ENCODE measurements around the gene VMP1.
"Not testable (repeated sequence)": the region's sequence is repeated elsewhere in the genome, so short reads cannot be mapped to it uniquely, and the experiment has no call there.

The VMP1 gene

DNA sequence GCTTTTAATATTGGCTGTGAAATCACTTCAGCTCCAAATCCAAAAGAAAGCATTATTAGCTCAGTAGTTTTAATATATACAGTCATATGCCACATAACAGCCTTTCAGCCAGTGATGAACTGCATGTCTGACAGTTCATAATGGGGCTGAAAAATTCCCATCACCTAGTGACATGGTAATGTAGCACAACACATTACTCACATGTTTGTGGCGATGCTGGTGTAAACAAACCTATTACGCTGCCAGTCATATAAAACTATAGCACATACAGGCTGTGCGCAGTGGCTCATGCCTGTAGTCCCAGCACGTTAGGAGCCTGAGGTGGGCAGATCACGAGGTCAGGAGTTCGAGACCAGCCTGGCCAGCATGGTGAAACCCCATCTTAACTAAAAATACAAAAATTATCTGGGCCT is 93.1 kb downstream of the VMP1 start:
- peak overlapping the region; percentile 69 for H3K27ac Mint-ChIP-seq
- H3K27me3 Mint-ChIP-seq = no peaks in the 10 kb centered on the region
- H3K4me3 Mint-ChIP-seq = no peak overlapping the region
- H3K4me1 Mint-ChIP-seq (ENCODE audit: low read depth) = peaks cover 27% of the 10 kb centered on the region
- peaks cover 17% of the 10 kb centered on the region for H3K36me3 Mint-ChIP-seq (ENCODE audit: low read depth)
- intact Hi-C loops (cut with micrococcal nuclease) = no loop called here
- peaks cover 8% of the 10 kb centered on the region for H3K9me3 Mint-ChIP-seq

DNA sequence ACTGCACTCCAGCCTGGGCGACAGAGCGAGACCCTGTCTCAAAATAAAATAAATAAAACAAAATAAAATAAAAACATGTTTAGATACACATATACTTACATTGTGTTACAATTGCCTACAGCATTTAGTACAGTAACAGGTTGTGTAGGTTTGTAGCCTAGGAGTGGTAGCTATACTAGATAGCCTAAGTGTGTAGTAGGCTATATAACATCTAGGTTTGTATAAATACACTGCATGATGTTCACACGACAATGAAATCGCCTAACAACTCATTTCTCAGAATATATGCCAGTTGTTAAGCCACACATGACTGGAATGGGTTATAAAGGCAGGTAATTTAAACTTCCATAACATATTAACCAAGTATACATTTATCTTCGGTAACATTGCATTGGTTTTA is 94.7 kb downstream of the VMP1 start:
- peaks cover 25% of the 10 kb centered on the region for H3K4me1 Mint-ChIP-seq (ENCODE audit: low read depth)
- no peaks in the 10 kb centered on the region for H3K9me3 Mint-ChIP-seq
- no peak overlapping the region for H3K4me3 Mint-ChIP-seq
- peak overlapping the region; percentile 80 for H3K27ac Mint-ChIP-seq
- intact Hi-C loops (cut with micrococcal nuclease) = no loop called here
- peaks cover 8% of the 10 kb centered on the region for H3K36me3 Mint-ChIP-seq (ENCODE audit: low read depth)
- H3K27me3 Mint-ChIP-seq = no peaks in the 10 kb centered on the region

DNA sequence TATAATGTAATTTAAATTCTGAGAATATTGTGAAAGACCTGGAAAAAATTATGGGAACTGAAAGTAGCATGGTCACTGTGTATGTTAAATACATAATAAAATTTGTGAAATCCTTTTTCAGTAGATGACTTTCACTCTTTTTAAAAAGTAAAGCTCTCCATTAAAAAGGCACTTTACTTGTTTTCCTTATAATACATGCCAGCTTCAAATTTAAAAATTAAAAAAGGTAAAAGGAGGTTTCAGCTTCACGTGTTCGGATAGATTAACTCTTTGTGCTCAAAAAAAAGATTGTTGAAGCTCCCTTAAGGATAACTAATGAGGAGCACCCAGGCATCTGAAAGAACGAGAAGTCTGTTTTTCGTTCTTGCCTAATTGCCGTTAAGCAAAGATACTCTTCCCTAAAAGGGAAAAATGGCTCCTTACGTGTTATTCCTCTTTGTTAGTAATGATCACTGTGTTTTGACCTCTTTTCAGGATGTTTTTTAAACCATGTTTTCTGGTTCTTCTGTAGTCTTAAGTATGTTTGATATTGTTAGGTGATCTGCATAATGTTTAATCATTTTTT is 97.5 kb downstream of the VMP1 start:
- Mint-ChIP-seq H3K9me3 (no peaks in the 10 kb centered on the region), H3K4me3 (peak overlapping the region; percentile 63), H3K27me3 (no peaks in the 10 kb centered on the region), H3K36me3 (ENCODE audit: low read depth) (peaks cover 8% of the 10 kb centered on the region), H3K4me1 (ENCODE audit: low read depth) (peaks cover 25% of the 10 kb centered on the region), H3K27ac (peak overlapping the region; percentile 89)
- intact Hi-C loops (cut with micrococcal nuclease) = loop anchor here (1.0 to 2.0 kb wide), 2 partner anchors 19 to 32 kb away; no protein-coding TSS in a partner anchor

DNA sequence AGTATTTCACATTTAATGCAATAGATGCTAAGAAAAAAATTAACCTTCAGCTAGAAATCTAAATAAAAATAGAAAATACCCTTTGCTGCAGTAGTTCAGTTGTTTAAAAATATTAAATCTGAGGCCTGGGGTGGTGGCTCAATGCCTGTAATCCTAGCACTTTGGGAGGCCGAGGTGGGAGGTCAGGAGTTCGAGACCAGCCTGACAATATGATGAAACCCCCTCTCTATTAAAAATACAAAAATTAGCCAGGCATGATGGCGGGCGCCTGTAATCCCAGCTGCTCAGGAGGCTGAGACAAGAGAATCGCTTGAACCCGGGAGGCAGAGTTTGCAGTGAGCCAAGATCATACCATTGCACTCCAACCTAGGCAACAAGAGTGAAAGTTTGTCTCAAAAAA is 98.9 kb downstream of the VMP1 start:
- H3K27me3 Mint-ChIP-seq = not testable (repeated sequence)

DNA sequence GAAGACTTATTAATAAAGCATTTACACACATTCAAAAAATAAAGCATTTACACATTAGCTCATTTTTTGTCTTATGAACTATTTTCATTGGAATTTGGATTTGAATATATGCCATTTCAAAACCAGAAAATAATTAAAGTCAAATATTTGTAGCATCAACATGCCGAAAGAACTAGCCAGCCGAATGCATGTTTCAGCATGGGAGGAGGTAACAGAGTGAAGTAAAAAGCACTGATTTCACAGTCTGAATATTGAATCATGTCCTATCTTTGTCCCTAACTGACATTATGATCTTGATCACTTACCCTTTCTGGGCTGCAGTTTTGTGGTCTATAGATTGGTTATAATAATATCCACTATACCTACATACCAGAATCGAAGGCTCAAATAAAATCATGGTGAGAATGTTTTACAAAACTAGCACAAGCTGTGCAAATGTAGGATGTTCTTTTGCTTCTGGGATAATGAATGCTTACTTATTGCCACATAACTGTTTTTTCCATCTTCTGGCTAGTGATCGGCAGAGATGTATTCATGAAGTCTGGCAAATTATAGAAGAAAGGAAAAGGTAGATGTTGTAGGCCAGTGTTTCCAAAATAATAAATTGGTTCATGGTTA is 100.5 kb downstream of the VMP1 start:
- H3K4me3 Mint-ChIP-seq = no peak overlapping the region
- intact Hi-C loops (cut with micrococcal nuclease) = no loop called here
- H3K27me3 Mint-ChIP-seq = no peaks in the 10 kb centered on the region
- peaks cover 42% of the 10 kb centered on the region for H3K4me1 Mint-ChIP-seq (ENCODE audit: low read depth)
- H3K9me3 Mint-ChIP-seq = no peaks in the 10 kb centered on the region
- peaks cover 15% of the 10 kb centered on the region for H3K36me3 Mint-ChIP-seq (ENCODE audit: low read depth)
- peak overlapping the region; percentile 89 for H3K27ac Mint-ChIP-seq

More for the DNA sequence above, 98.9 kb downstream of the VMP1 start:
- intact Hi-C loops (cut with micrococcal nuclease); H3K9me3 Mint-ChIP-seq; H3K4me3 Mint-ChIP-seq; H3K36me3 Mint-ChIP-seq (ENCODE audit: low read depth): not testable (repeated sequence)
- Mint-ChIP-seq H3K4me1 (ENCODE audit: low read depth) (peaks cover 30% of the 10 kb centered on the region), H3K27ac (peak overlapping the region; percentile 89)

DNA sequence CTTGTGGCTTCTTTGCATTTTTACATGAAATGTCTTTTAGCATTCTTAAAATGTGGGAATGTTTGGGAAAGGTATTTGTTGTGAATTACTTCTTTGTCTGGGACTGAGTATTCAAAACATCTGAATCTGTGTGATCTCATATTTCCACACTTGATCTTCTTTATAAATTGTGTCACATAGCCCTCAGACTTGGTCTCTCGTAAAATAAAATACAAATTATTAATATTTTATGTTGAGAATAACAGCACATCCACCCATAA is 103.4 kb downstream of the VMP1 start:
- intact Hi-C loops (cut with micrococcal nuclease) = no loop called here
- H3K36me3 Mint-ChIP-seq (ENCODE audit: low read depth) = peaks cover 25% of the 10 kb centered on the region
- no peak overlapping the region for H3K4me3 Mint-ChIP-seq
- H3K27ac Mint-ChIP-seq = no peak overlapping the region
- H3K9me3 Mint-ChIP-seq = no peaks in the 10 kb centered on the region
- no peaks in the 10 kb centered on the region for H3K27me3 Mint-ChIP-seq
- H3K4me1 Mint-ChIP-seq (ENCODE audit: low read depth) = peaks cover 55% of the 10 kb centered on the region

DNA sequence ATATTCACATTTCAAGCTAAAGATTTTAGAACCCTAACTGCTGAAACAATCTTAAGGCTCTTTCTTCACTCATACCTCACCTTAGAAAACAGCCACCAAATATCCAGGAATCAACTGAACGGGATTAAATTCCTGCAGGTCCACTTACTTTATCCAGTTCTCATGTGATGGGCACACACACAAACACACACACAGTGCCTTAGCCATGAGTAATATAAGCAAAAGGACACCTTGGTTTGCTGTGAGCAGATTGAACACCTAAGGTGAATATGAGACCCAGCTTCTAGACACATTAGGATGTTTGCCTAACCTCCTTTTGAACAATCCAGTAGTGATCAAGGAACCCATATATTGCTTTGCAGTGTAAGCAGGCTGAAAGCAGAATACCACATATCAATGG is 103.8 kb downstream of the VMP1 start:
- no peaks in the 10 kb centered on the region for H3K27me3 Mint-ChIP-seq
- no peak overlapping the region for H3K4me3 Mint-ChIP-seq
- H3K27ac Mint-ChIP-seq = peak overlapping the region; percentile 91
- peaks cover 29% of the 10 kb centered on the region for H3K36me3 Mint-ChIP-seq (ENCODE audit: low read depth)
- H3K9me3 Mint-ChIP-seq = no peaks in the 10 kb centered on the region
- peaks cover 59% of the 10 kb centered on the region for H3K4me1 Mint-ChIP-seq (ENCODE audit: low read depth)
- intact Hi-C loops (cut with micrococcal nuclease) = no loop called here

DNA sequence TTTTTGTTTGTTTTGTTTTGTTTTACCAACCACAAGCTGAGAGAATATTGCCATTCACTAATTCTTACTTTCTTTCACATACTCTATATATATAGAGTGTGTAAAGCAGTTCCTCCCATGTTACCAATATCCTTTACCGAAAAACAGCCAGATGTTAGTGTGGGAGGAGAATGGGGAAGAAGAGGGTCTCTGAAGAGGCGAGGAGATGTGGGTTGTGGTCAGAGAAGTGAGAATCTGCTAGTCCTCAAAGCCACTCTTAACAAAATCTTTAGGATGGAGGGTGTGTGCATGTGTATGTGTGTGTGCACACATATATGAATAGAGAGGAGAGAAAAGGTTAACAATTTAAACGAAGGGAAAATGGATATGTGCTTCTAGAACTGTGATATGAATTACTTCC is 104.7 kb downstream of the VMP1 start:
- H3K4me3 Mint-ChIP-seq = peak overlapping the region; percentile 64
- no peaks in the 10 kb centered on the region for H3K9me3 Mint-ChIP-seq
- intact Hi-C loops (cut with micrococcal nuclease) = no loop called here
- H3K36me3 Mint-ChIP-seq (ENCODE audit: low read depth) = peaks cover 38% of the 10 kb centered on the region
- H3K27me3 Mint-ChIP-seq = no peaks in the 10 kb centered on the region
- H3K4me1 Mint-ChIP-seq (ENCODE audit: low read depth) = peaks cover 56% of the 10 kb centered on the region
- peak overlapping the region; percentile 91 for H3K27ac Mint-ChIP-seq

DNA sequence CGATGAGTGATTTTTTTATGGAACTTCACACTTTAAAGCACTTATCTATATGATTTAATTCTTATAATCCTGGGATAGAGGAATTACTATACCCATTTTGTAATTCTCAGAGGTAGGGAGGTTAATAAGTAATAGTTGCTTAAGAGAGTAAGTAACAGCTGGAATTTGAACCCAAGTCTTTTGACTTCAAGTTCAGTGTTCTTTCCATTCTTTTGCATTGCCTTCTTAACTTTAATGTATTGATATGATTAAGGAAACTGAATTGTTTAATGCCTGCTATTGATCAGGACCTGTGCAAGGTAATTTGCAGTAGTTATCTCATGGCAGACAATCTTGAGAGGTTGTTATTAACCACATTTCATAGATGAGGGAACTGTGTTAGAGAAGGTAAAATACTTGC is 106.8 kb downstream of the VMP1 start:
- H3K9me3 Mint-ChIP-seq = no peaks in the 10 kb centered on the region
- H3K27ac Mint-ChIP-seq = no peak overlapping the region
- no peak overlapping the region for H3K4me3 Mint-ChIP-seq
- H3K36me3 Mint-ChIP-seq (ENCODE audit: low read depth) = peaks cover 43% of the 10 kb centered on the region
- intact Hi-C loops (cut with micrococcal nuclease) = no loop called here
- no peaks in the 10 kb centered on the region for H3K27me3 Mint-ChIP-seq
- H3K4me1 Mint-ChIP-seq (ENCODE audit: low read depth) = peaks cover 44% of the 10 kb centered on the region

DNA sequence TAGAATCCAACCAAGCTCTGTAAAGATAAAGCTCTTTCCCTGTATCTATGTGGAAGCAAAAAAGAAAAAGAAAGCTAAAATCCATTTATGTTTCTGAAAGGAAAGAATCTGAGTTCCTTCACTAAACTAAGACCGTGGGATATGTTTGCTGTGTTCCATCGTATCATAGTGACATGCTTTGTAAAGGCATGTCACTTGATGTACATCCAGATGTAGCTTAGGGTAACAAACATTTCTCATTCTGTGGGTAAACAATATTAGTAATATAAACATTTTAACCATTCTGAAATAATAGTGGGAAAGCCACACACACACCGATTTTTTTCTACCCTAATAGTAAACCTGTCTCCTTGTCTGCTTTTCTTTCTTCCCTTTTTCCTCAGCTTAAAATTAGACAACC is 107.2 kb downstream of the VMP1 start:
- intact Hi-C loops (cut with micrococcal nuclease) = no loop called here

DNA sequence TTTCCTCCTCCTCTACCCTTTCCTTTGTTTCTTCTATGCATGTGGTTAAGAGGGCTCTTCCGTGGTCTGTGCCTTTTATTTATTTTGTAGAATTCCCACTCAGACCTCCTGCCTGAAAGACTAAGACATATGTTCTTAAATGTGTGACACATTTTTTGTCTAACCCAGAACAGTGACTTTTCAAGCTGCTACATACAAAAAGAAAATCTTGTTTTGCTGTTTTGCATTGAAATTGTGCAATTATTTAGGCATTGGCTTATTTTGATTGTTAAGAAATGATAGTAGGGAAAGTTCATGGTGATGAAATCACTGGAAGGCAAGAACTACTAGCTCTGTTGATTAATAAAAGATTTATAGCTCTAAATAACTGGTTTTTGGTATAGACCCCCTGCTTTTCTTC is 108.5 kb downstream of the VMP1 start:
- H3K4me1 Mint-ChIP-seq (ENCODE audit: low read depth) = peaks cover 52% of the 10 kb centered on the region
- H3K27ac Mint-ChIP-seq = peak overlapping the region; percentile 60
- no peaks in the 10 kb centered on the region for H3K27me3 Mint-ChIP-seq

More for the DNA sequence above, 107.2 kb downstream of the VMP1 start:
- Mint-ChIP-seq H3K4me3 (no peak overlapping the region), H3K9me3 (no peaks in the 10 kb centered on the region), H3K4me1 (ENCODE audit: low read depth) (peaks cover 45% of the 10 kb centered on the region), H3K27ac (no peak overlapping the region), H3K36me3 (ENCODE audit: low read depth) (peaks cover 44% of the 10 kb centered on the region), H3K27me3 (no peaks in the 10 kb centered on the region)

DNA sequence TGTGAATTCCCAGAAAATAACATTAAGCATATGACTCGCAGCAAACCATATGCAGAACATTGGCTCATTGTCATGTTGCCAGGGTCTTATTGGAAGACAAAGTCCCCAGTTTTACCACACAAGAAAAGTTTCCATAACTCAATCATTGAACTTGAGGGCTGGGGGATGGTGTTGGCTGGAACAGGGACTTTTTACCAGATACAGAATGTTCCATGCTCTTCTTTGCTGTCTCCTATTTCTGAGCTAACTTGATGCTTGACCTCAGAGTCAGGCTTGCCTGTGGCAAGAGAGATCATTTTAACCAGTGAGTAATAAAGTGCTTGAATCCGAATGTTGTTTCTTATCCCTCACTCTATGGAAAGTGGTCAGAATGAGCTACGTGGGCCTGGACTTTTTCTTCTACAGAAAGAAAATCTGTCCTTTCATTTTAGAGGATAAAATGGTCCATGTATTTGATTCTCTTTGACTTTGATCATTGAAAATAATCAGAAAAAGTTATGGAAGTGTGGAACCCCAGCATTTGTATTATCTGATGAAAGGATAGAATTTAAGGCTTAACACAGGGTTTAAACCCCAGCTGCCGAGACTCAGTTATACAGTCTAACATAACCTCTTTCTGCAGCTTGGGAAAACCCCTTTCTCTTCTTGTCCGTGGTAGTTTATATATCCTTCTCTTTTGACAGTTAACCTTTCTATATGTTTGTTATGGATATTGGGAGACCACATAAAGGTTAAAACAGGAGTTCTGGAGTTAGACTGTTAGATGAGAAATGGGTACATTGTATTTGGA is 118.3 kb downstream of the VMP1 start:
- no peaks in the 10 kb centered on the region for H3K27me3 Mint-ChIP-seq
- H3K36me3 Mint-ChIP-seq (ENCODE audit: low read depth) = peaks cover 42% of the 10 kb centered on the region

More for the DNA sequence above, 108.5 kb downstream of the VMP1 start:
- H3K4me3 Mint-ChIP-seq = no peak overlapping the region
- no peaks in the 10 kb centered on the region for H3K9me3 Mint-ChIP-seq
- peaks cover 49% of the 10 kb centered on the region for H3K36me3 Mint-ChIP-seq (ENCODE audit: low read depth)
- intact Hi-C loops (cut with micrococcal nuclease) = no loop called here

DNA sequence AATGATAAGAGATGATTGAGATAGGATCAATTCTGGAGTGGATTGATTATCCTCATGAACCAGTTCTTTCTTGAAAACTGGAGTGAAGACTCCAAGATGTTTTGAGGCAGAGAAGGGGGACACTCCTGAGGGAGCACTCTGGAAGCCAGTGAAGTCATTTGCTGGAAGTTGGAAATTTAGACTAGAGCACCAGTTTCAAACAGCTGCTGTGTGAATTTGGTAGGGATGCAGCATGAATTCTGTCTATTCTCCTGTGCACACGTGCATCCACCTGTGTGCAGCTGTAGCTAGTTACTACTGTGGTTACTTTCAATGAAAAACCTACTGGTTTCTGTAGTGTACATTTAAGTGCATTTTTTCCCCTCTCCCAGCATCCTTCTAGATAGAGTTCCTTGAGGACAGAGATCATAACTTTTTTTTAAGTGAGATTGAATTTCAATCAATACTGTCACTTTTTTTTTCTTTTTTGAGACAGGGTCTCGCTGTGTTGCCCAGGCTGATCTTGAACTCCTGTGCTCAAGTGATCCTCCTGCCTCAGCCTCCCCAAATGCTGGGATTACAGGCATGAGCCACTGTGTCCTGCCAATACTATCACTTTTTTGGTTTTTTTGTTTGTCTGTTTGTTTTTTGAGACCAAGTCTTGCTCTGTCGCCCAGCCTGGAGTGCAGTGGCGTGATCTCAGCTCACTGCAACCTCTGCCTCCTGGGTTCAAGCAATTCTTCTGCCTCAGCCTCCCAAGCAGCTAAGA is 119.4 kb downstream of the VMP1 start:
- Mint-ChIP-seq H3K27me3 (no peaks in the 10 kb centered on the region), H3K4me3 (no peak overlapping the region), H3K36me3 (ENCODE audit: low read depth) (peaks cover 42% of the 10 kb centered on the region), H3K4me1 (ENCODE audit: low read depth) (peaks cover 47% of the 10 kb centered on the region), H3K9me3 (no peaks in the 10 kb centered on the region), H3K27ac (peak overlapping the region; percentile 81)
- intact Hi-C loops (cut with micrococcal nuclease) = no loop called here

More for the DNA sequence above, 118.3 kb downstream of the VMP1 start:
- H3K27ac Mint-ChIP-seq = peak overlapping the region; percentile 81
- intact Hi-C loops (cut with micrococcal nuclease) = no loop called here
- H3K9me3 Mint-ChIP-seq = no peaks in the 10 kb centered on the region
- H3K4me3 Mint-ChIP-seq = no peak overlapping the region
- H3K4me1 Mint-ChIP-seq (ENCODE audit: low read depth) = peaks cover 41% of the 10 kb centered on the region

All from dendritic cell treated with granulocyte-macrophage colony-stimulating factor and Interleukin-4, amounts not matched to agents 40 ng/mL and 50 ng/mL, for 4 days (primary cell).